GM23338 (cell line): ENCODE data around the gene MAP4K4. TPM values are rescaled to one million over a fixed set of nuclear protein-coding genes. Genes with fewer than 3 reads are reported as not detected.

Source experiments
- ATAC-seq: fragments of 200-7000 bp; cut with Tn5 transposase; 3 replicates; pipeline ENCODE4 v1.9.1; 2020
- DNase-seq: peaks from one replicate; pipeline ENCODE4 v3.0.0-alpha.2; 2015; ENCODE audit warnings: low spot score
- H2AFZ ChIP-seq: fragments of 200-600 bp; sonication (generic); 2 replicates; pipeline ENCODE4 v1.8.0; 2016; ENCODE audit warnings: antibody characterized with exemption, mild to moderate bottlenecking, moderate library complexity
- H3F3A ChIP-seq: fragments of 200-600 bp; sonication (generic); replicated peaks from 2 replicates; pipeline ENCODE4 v1.8.0; 2017; ENCODE audit warnings: antibody characterized with exemption, mixed run types, low read depth
- H3K27ac ChIP-seq: fragments of 200-600 bp; sonication (generic); 2 replicates; pipeline ENCODE4 v1.6.1; 2016; ENCODE audit warnings: low read depth
- H3K27me3 ChIP-seq: fragments of 200-600 bp; sonication (generic); 2 replicates; pipeline ENCODE4 v1.8.0; 2016; ENCODE audit warnings: mild to moderate bottlenecking, mixed run types, moderate library complexity; ENCODE audit not compliant: insufficient read depth
- H3K36me3 ChIP-seq: fragments of 200-600 bp; sonication (generic); 2 replicates; pipeline ENCODE4 v1.8.0; 2016; ENCODE audit warnings: mild to moderate bottlenecking; ENCODE audit not compliant: insufficient read depth
- H3K4me1 ChIP-seq: fragments of 200-600 bp; sonication (generic); 2 replicates; pipeline ENCODE4 v1.8.0; 2016; ENCODE audit warnings: mild to moderate bottlenecking, moderate library complexity; ENCODE audit not compliant: insufficient read depth
- H3K4me2 ChIP-seq: fragments of 200-600 bp; sonication (generic); 2 replicates; pipeline ENCODE4 v1.7.1; 2017; ENCODE audit warnings: mixed run types
- H3K4me3 ChIP-seq: fragments of 200-600 bp; sonication (generic); 2 replicates; pipeline ENCODE4 v1.6.1; 2016; ENCODE audit warnings: mixed run types
- H3K79me2 ChIP-seq: fragments of 200-600 bp; sonication (generic); replicated peaks from 2 replicates; pipeline ENCODE4 v1.8.0; 2017; ENCODE audit warnings: mild to moderate bottlenecking; ENCODE audit not compliant: insufficient read depth
- H3K9me2 ChIP-seq: fragments of 200-600 bp; sonication (generic); 2 replicates; pipeline ENCODE4 v1.8.0; 2017; ENCODE audit not compliant: insufficient read depth
- H4K20me1 ChIP-seq: fragments of 200-600 bp; sonication (generic); replicated peaks from 2 replicates; pipeline ENCODE4 v1.8.0; 2017; ENCODE audit warnings: mild to moderate bottlenecking; ENCODE audit not compliant: insufficient read depth
- H3K27ac Mint-ChIP-seq: 2 replicates; pipeline ENCODE4 v1.8.0; 2020; ENCODE audit warnings: inconsistent platforms, mild to moderate bottlenecking, moderate library complexity, mixed read lengths
- H3K27me3 Mint-ChIP-seq: 3 replicates; pipeline ENCODE4 v1.8.0; 2022; ENCODE audit warnings: low read depth, mild to moderate bottlenecking, moderate library complexity, mixed read lengths, inconsistent platforms; ENCODE audit not compliant: insufficient read depth, poor library complexity
- H3K36me3 Mint-ChIP-seq: 3 replicates; pipeline ENCODE4 v1.8.0; 2021; ENCODE audit warnings: low read depth, mild to moderate bottlenecking, inconsistent platforms, moderate library complexity, mixed read lengths
- H3K4me1 Mint-ChIP-seq: 3 replicates; pipeline ENCODE4 v1.8.0; 2020; ENCODE audit warnings: mild to moderate bottlenecking, inconsistent platforms, mixed read lengths
- H3K4me3 Mint-ChIP-seq: 3 replicates; pipeline ENCODE4 v1.8.0; 2021; ENCODE audit warnings: moderate library complexity, mild to moderate bottlenecking, inconsistent platforms, mixed read lengths
- H3K9me3 Mint-ChIP-seq: 3 replicates; pipeline ENCODE4 v1.8.0; 2020; ENCODE audit warnings: moderate library complexity, mild to moderate bottlenecking, inconsistent platforms, mixed read lengths
- CREB1 ChIP-seq: fragments of 250-450 bp; sonication (Bioruptor Pico); IDR thresholded peaks from 2 replicates; pipeline ENCODE4 v1.5.0; 2020; ENCODE audit warnings: low read depth, mild to moderate bottlenecking, moderate library complexity
- EZH2phosphoT487 ChIP-seq: fragments of 200-600 bp; sonication (generic); IDR thresholded peaks from one replicate; pipeline ENCODE4 v1.8.1; 2018; ENCODE audit warnings: antibody characterized with exemption; ENCODE audit not compliant: unreplicated experiment
- JUNB ChIP-seq: IDR thresholded peaks from one replicate; pipeline ENCODE4 v1.6.1; 2016; ENCODE audit warnings: antibody characterized with exemption; ENCODE audit not compliant: unreplicated experiment
- NANOG ChIP-seq: IDR thresholded peaks from 2 replicates; pipeline ENCODE4 v1.6.1; 2016; ENCODE audit warnings: antibody characterized with exemption, borderline replicate concordance
- POLR2AphosphoS5 ChIP-seq: IDR thresholded peaks from 2 replicates; pipeline ENCODE4 v1.6.1; 2016; ENCODE audit warnings: antibody characterized with exemption, low read depth
- REST ChIP-seq: IDR thresholded peaks from one replicate; pipeline ENCODE4 v1.6.1; 2018; ENCODE audit warnings: antibody characterized with exemption; ENCODE audit not compliant: unreplicated experiment
- STAT1 ChIP-seq: IDR thresholded peaks from one replicate; pipeline ENCODE4 v1.6.1; 2016; ENCODE audit warnings: antibody characterized with exemption; ENCODE audit not compliant: unreplicated experiment
- ZNF114 ChIP-seq: fragments of 250-450 bp; sonication (Bioruptor Pico); IDR thresholded peaks from 2 replicates; pipeline ENCODE4 v1.5.0; 2020; ENCODE audit warnings: mild to moderate bottlenecking, moderate library complexity
- ZNF331 ChIP-seq: fragments of 250-450 bp; sonication (Bioruptor Pico); IDR thresholded peaks from 2 replicates; pipeline ENCODE4 v1.5.0; 2020; ENCODE audit warnings: low read depth, mild to moderate bottlenecking, moderate library complexity
- polyA plus RNA-seq: library from polyadenylated mRNA; unstranded; fragments of >200 nt; fragmentation: Nextera tagmentation; extraction: Ambion mirVana; gene quantifications from 2 replicates; pipeline ENCODE4 v1.2.1, GENCODE V29; 2016
- total RNA-seq: library from RNA; depleted of rRNA; stranded (reverse); fragments of >200 nt; shearing (Covaris generic); gene quantifications from 2 replicates; pipeline ENCODE4 v1.2.3, GENCODE V29; 2014
- TF ChIP-seq, protein P1 (sequence below): fragments of 250-450 bp; sonication (Bioruptor Pico); IDR thresholded peaks from 2 replicates; pipeline ENCODE4 v1.5.0; 2020; ENCODE audit warnings: mild to moderate bottlenecking, moderate library complexity

Gene MAP4K4
- total and polyA plus RNA-seq, 2 experiments from 2014 or later: 34.6 to 99.2 TPM

DNA sequence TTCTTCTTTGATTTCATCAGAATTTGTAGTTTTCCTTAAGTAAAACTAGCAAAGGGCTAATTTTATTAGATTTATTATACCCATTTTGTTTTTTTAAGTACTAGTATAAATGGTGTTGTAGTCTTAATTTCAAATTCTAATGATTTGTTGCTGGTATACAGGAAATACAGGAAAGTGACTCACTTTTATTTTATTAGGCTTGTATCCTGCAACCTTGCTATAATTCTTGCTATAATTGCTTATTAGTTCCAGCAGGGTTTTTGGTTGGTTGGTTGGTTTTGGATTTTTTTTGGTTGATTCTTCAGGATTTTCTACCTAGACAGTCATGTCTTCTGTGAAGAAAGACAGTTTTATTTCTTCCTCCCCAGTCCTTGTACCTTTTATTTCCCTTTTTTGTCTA is 183.6 kb downstream of the MAP4K4 start (continued):
- TF ChIP-seq, protein P1, sequence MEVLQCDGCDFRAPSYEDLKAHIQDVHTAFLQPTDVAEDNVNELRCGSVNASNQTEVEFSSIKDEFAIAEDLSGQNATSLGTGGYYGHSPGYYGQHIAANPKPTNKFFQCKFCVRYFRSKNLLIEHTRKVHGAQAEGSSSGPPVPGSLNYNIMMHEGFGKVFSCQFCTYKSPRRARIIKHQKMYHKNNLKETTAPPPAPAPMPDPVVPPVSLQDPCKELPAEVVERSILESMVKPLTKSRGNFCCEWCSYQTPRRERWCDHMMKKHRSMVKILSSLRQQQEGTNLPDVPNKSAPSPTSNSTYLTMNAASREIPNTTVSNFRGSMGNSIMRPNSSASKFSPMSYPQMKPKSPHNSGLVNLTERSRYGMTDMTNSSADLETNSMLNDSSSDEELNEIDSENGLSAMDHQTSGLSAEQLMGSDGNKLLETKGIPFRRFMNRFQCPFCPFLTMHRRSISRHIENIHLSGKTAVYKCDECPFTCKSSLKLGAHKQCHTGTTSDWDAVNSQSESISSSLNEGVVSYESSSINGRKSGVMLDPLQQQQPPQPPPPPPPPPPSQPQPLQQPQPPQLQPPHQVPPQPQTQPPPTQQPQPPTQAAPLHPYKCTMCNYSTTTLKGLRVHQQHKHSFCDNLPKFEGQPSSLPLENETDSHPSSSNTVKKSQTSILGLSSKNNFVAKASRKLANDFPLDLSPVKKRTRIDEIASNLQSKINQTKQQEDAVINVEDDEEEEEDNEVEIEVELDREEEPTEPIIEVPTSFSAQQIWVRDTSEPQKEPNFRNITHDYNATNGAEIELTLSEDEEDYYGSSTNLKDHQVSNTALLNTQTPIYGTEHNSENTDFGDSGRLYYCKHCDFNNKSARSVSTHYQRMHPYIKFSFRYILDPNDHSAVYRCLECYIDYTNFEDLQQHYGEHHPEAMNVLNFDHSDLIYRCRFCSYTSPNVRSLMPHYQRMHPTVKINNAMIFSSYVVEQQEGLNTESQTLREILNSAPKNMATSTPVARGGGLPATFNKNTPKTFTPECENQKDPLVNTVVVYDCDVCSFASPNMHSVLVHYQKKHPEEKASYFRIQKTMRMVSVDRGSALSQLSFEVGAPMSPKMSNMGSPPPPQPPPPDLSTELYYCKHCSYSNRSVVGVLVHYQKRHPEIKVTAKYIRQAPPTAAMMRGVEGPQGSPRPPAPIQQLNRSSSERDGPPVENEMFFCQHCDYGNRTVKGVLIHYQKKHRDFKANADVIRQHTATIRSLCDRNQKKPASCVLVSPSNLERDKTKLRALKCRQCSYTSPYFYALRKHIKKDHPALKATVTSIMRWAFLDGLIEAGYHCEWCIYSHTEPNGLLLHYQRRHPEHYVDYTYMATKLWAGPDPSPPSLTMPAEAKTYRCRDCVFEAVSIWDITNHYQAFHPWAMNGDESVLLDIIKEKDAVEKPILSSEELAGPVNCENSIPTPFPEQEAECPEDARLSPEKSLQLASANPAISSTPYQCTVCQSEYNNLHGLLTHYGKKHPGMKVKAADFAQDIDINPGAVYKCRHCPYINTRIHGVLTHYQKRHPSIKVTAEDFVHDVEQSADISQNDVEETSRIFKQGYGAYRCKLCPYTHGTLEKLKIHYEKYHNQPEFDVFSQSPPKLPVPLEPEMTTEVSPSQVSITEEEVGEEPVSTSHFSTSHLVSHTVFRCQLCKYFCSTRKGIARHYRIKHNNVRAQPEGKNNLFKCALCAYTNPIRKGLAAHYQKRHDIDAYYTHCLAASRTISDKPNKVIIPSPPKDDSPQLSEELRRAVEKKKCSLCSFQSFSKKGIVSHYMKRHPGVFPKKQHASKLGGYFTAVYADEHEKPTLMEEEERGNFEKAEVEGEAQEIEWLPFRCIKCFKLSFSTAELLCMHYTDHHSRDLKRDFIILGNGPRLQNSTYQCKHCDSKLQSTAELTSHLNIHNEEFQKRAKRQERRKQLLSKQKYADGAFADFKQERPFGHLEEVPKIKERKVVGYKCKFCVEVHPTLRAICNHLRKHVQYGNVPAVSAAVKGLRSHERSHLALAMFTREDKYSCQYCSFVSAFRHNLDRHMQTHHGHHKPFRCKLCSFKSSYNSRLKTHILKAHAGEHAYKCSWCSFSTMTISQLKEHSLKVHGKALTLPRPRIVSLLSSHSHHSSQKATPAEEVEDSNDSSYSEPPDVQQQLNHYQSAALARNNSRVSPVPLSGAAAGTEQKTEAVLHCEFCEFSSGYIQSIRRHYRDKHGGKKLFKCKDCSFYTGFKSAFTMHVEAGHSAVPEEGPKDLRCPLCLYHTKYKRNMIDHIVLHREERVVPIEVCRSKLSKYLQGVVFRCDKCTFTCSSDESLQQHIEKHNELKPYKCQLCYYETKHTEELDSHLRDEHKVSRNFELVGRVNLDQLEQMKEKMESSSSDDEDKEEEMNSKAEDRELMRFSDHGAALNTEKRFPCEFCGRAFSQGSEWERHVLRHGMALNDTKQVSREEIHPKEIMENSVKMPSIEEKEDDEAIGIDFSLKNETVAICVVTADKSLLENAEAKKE: no peak
- TF ChIP-seq CREB1 (CRISPR knock-in tag): no peak
- TF ChIP-seq EZH2phosphoT487: no peak
- TF ChIP-seq NANOG: no peak

DNA sequence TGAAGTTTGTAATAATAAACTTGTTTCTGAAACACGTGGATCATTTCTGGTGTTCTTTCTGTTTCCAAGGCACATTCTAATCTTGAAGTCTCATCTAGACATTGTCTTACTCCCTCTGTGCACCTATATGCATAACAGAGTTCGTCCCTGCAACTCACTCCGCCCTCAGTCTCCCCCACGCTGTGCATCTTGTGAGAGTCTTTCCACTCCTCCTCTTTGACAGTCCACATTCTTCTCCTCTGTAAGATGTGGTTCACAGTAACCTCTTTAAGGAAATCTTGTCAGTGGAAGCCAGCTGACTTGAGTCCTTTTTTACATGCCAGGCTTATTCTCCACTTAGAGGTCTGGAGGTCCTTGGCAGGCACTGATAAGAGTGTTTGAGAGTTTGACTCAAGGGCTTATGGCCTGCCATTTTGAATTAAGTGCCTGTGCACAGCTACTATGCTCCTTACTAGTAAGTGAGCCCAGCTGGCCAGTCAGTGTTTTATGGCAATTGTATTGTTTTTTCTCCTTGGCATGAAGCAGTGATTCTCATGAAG is 185.3 kb downstream of the MAP4K4 start:
- H3K4me2 ChIP-seq: no peak overlapping the region
- no peak overlapping the region for H2AFZ ChIP-seq
- H3K27me3 Mint-ChIP-seq: no peaks in the 10 kb centered on the region
- H4K20me1 ChIP-seq: no peaks in the 10 kb centered on the region
- H3K9me2 ChIP-seq: no peaks in the 10 kb centered on the region
- H3F3A ChIP-seq: no peaks in the 10 kb centered on the region
- H3K4me1 ChIP-seq: no peaks in the 10 kb centered on the region
- H3K36me3 ChIP-seq: peaks cover 36% of the 10 kb centered on the region
- no peak overlapping the region for H3K4me3 ChIP-seq
- ATAC-seq: no peak
- no peak overlapping the region for H3K4me3 Mint-ChIP-seq
- peaks cover 16% of the 10 kb centered on the region; the same call in 1 of the 2 replicates for H3K79me2 ChIP-seq
- H3K27ac Mint-ChIP-seq: no peak overlapping the region
- H3K36me3 Mint-ChIP-seq: peaks cover 65% of the 10 kb centered on the region
- H3K27me3 ChIP-seq: no peaks in the 10 kb centered on the region
- no peak overlapping the region for H3K27ac ChIP-seq
- H3K4me1 Mint-ChIP-seq: no peaks in the 10 kb centered on the region
- no peak for DNase-seq
- no peaks in the 10 kb centered on the region for H3K9me3 Mint-ChIP-seq
- TF ChIP-seq ZNF331 (CRISPR knock-in tag) (no peak), JUNB (no peak), STAT1 (no peak), REST (no peak), POLR2AphosphoS5 (no peak), ZNF114 (CRISPR knock-in tag) (no peak), EZH2phosphoT487 (no peak)
